Measurements from ENCODE around the gene ZNF684.
A peak's percentile ranks its signal among the peaks of the same experiment; 100 is the strongest.
"Not testable (repeated sequence)": the region's sequence is repeated elsewhere in the genome, so short reads cannot be mapped to it uniquely, and the experiment has no call there.

ZNF684 gene

GRCh38 chr1:40531381-40532061 is at the start of gene ZNF684:
ZNF684 (plus strand) TSS chr1:40531637; CDS start chr1:40533167, 1,530 bp downstream.
- DNase-seq: peak; percentile 94 to 95

- DNase-seq: no peak
Observed at GRCh38 chr1:40495315-40495903, 36.0 kb upstream of the ZNF684 start.

DNA sequence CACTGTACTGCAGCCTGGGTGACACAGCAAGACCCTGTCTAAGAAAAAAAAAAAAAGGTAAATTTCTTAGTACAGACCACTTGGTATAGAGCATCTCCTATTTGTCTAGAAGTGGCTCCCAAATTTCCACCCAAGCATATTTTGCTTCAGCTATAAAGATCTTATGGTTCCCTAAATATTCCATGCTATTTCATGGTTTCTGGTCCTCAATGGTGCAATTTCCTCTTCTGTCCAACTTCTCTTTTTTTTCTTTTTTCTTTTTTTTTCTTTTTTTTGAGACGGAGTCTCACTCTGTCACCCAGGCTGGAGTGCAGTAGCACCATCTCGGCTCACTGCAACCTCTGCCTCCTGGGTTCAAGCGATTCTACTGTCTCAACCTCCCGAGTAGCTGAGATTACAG is 28.8 kb upstream of the ZNF684 start:
- not testable (repeated sequence) for DNase-seq

DNA sequence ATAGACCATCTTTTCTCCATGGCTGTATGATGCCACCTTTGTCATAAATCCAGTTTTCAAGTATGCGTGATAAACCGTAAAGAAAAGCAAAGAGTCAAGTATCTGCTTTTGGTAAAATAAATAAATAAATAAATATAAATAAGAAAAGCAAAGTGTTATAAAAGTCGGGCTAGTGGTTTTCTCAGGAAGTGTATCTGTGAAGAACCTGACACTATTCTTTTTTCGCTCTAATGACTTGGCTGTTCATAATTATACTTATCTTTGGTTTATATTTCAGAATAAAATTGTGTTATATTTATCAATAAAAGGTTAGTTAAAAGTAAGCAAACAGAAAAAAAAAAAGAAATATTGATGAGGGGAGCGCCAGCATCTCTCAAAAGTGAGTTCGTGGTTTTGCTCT is 23.5 kb upstream of the ZNF684 start:
- no peak for DNase-seq

DNA sequence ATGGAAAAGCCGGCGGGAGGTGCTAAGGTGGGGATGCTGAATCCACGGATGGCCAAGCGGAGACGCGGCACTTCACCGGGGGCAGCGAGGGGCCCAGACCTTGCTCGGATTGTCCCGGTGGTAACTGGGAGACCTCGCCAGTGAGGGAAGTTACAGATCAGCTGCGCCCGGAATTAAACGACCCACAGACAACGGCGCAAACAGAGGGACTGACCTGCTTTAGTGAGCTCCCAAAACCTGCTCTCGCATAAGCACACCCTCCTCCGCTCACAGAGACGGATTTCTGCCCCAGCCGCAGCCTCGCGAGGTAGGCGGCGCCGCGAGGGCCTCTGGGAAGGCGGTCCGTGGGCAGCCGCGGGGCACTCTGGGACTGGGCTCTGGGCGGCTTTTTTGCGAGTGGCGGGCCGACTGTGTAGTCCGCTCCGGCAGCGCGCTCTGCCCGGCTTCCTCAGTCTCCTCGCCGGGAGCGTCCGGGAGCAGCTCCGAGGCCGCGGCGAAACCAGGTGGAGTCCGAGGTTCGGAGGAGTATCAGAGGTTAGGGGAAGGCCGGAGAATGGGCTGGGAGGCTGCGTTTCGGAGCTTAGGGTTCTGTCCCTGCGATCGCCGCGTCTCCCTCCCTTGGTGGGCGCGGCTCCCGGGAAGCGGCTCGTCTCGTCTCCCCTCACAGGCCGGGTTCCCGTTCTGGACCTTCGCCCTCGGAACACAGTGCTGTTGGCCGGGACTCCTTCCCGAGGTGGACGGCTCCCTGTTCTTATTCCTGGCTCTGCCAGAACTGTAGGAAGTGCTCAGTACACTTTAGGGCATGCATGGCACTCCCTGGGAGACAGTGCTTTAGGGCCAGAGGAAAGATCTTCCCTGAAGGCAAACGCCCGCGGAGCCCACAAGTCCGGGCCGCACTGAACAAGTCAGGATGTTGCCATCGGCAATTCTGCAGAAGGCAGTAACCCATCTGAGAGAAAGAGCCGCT is 22.8 kb upstream of the ZNF684 start, which contains the start of gene EXO5:
TSS of gene EXO5 (plus strand) at position 393 of the 967 bp plus-strand sequence. CDS start 5,778 bp downstream, outside the sequence.
- peak; percentile 38 to 81 for DNase-seq

DNA sequence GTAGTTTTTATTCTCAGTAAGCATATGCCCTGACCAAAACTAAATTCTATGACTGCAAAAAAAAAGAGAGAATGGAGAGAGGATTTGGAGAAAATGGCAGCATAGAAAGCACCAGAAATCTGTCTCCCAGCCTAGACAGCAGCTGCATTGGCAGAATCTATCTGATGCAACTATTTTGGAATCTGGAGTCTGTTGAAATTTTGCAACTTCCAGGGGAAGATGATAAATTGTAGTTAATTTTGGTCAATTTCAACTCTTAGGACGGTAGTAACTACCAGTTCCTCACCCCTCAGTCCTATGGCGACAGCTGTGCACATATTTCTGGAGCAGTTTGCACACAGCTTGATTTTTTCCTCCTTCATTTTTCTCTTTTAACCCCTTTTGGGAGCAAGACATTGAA is 11.9 kb upstream of the ZNF684 start:
- no peak for DNase-seq

GRCh38 chr1:40530735-40531380 is 579 bp upstream of the ZNF684 start:
- peak in 1 of 2 experiments; percentile 40 for DNase-seq

DNA sequence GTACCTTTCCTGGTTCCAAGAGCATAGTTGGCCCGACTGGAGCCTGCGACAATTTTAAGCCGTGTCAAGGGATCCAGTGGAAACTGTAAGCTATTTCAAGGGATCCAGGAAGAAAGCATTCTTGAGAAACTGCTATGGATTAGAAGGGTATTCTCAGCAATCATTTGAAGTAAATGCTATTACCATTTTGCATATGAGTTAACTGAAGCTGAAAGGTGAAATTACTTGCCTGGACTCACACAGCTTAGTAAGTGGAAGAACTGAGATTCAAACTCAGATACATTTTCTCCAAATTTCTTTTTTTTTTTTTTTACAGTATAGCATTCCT is 589 bp downstream of the ZNF684 start:
- DNase-seq: no peak

DNA sequence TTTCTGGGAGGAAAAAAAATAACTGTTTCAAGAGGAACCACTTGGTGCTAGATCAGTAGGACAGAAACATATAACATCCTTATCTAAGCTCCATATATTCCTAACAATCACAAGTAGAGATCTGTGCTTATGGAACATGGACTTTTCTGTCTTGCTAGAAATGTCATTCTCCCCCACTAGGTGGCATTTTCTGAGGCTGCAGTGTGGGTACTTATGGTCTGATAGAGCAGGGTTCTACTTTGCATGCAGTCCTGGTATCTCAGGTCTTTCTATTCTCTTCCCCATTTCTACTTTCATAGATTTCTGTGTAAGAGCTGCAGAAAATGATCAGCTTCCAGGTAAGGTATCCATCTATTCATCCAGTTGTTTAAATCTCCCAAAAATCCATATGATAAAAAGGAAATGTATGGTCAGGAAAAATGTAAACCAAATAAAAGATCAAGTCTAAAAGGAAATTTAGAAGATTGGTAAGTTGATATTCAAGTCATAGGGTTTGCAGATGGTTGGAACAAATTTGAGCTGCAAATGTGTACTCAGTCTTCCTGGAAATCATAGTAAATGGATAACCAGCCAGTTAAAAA is 1.5 kb downstream of the ZNF684 start:
- peak; percentile 32 to 69 for DNase-seq

DNA sequence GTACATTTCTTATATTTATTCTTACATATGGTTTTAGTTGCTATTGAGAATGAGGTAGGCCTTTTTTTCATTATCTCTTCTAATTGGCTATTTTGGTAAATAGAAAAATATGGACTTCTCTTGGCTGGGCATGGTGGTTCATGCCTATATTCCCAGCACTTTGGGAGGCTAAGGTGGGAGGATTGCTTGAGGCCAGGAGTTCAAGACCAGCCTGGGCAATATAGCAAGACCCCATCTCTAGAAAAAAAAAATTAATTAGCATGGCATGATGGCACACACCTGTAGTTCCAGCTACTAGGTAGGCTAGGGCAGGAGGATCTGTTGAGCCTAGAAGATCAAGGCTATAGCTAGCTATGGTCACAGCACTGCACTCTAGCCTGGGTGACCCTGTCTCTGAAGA is 3.2 kb downstream of the ZNF684 start:
- no peak for DNase-seq

DNA sequence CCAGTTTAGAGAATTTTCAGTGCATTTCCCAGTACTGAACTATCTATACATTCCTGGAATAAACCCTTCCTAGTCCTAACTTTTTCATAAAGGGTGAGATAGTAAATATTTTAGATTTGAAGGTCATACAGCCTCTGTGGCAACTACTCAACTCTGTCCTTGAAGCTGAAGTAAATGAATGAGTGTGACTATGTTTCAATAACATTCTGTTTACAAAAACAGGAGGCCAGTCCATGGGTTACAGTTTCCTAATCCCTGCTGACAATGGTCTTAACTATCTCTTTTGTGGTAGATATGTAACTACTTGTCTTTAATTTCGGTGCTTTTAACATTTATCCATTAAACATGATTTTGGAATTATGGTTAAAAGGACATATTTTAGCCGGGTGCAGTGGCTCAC is 4.3 kb downstream of the ZNF684 start:
- no peak for DNase-seq

DNA sequence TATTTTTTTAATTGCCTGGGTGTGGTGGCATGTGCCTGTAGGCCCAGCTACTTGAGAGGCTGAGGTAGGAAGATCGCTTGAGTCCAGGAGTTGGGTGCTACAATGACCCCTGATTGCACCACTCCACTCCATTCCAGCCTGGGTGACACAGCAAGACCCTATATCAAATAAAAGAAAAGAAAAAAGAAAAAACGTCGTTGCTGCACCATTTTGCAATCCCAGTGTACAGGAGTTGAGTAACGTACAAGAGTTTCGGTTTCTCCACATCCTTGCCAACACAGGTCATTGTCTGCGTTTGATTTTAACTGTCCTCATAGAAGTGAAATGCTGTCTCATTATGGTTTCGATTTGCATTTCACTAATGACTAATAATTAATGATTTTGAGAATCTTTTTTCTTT is 7.9 kb downstream of the ZNF684 start:
- no peak for DNase-seq

DNA sequence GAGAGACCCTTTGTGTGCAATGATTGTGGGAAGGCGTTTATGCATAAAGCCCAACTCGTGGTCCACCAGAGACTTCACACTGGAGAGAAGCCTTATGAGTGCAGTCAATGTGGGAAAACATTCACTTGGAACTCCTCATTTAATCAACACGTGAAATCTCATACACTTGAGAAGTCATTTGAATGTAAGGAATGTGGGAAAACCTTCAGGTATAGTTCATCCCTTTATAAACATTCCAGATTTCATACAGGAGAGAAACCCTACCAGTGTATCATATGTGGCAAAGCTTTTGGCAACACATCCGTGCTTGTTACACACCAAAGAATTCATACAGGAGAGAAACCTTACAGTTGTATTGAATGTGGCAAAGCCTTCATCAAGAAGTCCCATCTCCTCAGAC is 15.5 kb downstream of the ZNF684 start:
- no peak for DNase-seq

DNA sequence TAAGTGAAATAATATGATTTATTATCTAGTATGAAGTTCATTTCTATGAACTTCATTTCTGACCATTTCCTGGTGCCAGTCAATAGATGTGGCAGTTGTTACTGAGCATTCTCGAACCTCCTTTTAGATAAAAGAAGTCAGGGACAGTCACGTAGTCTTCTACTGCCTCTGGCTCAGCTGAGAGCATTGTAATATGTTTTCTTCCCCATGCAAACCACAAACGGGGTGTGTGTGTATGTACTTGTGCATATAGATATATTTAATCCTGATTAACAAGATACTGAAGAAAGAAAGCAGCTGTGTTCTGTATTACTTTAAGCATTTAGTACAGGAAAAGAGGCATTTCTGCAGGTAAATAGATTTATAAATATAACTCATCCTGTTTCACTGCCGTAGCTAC is 21.6 kb downstream of the ZNF684 start:
- no peak for DNase-seq

DNA sequence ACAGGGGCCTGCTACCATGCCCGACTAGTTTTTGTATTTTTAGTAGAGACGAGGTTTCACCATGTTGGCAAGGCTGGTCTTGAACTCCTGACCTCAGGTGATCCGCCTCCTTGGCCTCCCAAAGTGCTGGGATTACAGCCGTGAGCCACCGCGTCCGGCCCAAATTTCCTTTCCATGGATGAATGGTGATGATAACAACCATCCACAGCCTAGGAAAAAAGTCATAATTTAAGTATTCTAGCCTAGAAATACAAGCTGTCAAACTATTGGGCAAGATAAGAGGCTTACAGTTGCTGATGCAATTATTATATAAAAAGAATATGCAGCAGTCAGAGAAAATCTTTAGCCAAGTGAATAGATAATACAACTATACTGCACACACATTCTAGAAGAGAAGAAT is 23.4 kb downstream of the ZNF684 start:
- DNase-seq: not testable (repeated sequence)

DNA sequence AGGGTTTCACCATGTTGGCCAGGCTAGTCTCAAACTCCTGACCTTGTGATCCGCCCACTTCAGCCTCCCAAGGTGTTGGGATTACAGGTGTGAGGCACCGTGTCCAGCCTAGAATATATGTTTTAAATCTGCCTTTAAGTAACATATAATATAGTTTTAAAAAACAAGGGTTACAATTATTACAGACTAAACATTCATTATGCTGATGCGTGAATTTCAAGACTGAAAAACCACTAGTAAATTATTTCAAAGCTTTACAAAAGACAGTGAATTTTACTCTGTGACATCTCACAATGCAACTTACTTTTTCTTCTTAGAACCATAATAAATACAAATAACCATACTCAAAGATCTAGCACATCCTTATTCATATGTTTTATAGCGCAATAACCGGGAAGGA is 24.7 kb downstream of the ZNF684 start:
- no peak for DNase-seq

- not testable (repeated sequence) for DNase-seq
Observed at GRCh38 chr1:40558241-40558640, 26.8 kb downstream of the ZNF684 start.

DNA sequence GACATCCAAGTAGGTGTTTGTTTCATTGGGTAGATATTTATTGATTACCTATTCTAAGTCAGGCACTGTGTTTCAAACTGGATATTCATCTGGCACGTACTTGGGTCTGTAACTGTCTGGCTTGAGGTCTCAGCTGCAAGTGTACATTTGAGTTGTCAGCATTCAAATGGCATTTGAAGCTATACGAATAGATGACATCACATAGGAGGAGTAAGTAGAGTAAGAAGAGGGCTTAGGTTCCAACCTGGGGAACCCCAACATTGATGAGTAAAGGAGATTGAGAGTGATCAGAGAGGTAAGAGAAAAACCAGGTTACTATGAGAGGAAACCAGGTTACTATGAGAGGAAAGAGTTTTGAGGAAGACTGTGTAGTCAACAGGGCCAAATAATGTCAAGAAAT is 30.7 kb downstream of the ZNF684 start:
- no peak for DNase-seq

DNA sequence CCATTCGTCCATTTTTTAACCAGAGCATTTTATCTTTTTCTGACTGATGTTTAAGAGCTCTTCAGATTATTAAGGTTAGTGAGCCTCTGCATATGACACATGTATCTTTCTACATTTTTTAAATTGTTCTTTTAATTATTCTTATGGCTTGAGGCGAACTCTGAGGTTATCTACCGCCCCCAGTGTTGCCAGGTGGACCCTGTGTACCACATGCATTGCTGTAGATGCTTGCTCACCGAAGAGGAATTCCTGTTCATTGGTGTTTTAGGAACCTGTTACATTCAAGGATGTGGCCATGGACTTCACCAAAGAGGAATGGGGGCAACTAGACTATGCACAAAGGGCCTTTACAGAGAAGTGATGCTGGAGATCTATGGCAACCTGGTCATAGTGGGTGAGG is 31.8 kb downstream of the ZNF684 start:
- no peak for DNase-seq

GRCh38 chr1:40564506-40564905 is 33.1 kb downstream of the ZNF684 start:
- no peak for DNase-seq

- no peak for DNase-seq
Observed at GRCh38 chr1:40564913-40565312, 33.5 kb downstream of the ZNF684 start.

- DNase-seq: no peak
Observed at GRCh38 chr1:40567825-40568224, 36.4 kb downstream of the ZNF684 start.

DNA sequence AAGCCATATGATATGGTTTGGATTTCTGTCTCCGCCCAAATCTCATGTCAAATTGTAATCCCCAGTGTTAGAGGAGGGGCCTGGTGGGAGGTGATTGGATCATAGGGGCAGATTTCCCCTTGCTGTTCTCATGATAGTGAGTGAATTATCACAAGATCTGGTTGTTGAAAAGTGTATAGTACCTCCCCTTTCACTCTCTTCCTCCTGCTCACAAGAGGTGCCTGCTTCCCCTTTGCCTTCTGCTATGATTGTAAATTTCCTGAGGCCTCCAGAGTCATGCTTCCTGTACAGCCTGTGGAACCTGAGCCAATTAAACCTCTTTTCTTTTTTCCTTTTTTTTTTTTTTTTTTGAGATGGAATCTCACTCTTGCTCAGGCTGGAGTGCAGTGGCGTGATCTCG is 43.4 kb downstream of the ZNF684 start:
- not testable (repeated sequence) for DNase-seq

Data from NCI-H446 (cell line).